ENCODE data around the gene PALLD. TPM values are rescaled to one million over a fixed set of nuclear protein-coding genes. Genes with fewer than 3 reads are reported as not detected.

PALLD gene
- total and polyA plus RNA-seq, 2 donors (not counting 3 experiments of a cell fraction or from before 2014, with no cell fraction given) = 13.4 to 48.2 TPM

GRCh38 chr4:168866635-168867034, 369.8 kb downstream of the PALLD start:
- FAIRE-seq = no peak
- intact Hi-C loops (cut with micrococcal nuclease) = no loop called here
- POLR2A ChIA-PET = interaction anchor here (1.2 kb wide), 1 partner anchor 18 kb away, joined by 3 read pairs; no protein-coding TSS in a partner anchor
- Histone ChIP-seq H3K27ac (ENCODE audit: insufficient read depth, low read depth, low read length) (no peak overlapping the region), H3K4me2 (ENCODE audit: insufficient read depth, low read length) (no peak overlapping the region), H3K36me3 (ENCODE audit: control insufficient read depth in 2 of 2, extremely low read depth in 1 of 2, insufficient read depth in 2 of 2, low read length in 2 of 2) (no peaks in the 10 kb centered on the region), H3K9me1 (replicated peaks; ENCODE audit: control insufficient read depth, extremely low read depth, insufficient read depth, low read length) (no peaks in the 10 kb centered on the region), H4K20me1 (replicated peaks; ENCODE audit: control insufficient read depth, extremely low read depth, insufficient read depth, low read length) (no peaks in the 10 kb centered on the region), H3K4me1 (ENCODE audit: control insufficient read depth, extremely low read depth, insufficient read depth, low read length) (peaks cover 19% of the 10 kb centered on the region), H3K9me3 (replicated peaks; ENCODE audit: control insufficient read depth, insufficient read depth, low read length) (no peaks in the 10 kb centered on the region), H3K79me2 (ENCODE audit: control insufficient read depth, insufficient read depth, low read length) (no peaks in the 10 kb centered on the region), H3K27me3 (ENCODE audit: control insufficient read depth in 2 of 2, insufficient read depth in 2 of 2, low read length in 2 of 2) (no peaks in the 10 kb centered on the region), H3K9ac (replicated peaks; ENCODE audit: extremely low read depth, insufficient read depth, low read length) (no peak overlapping the region), H2AFZ (ENCODE audit: low read depth, low read length) (no peak overlapping the region), H3K4me3 (replicated peaks in 1 of 3; ENCODE audit: insufficient read depth in 1 of 3, low read depth in 1 of 3, low read length in 3 of 3) (no peak overlapping the region)
- TF ChIP-seq POLR2A (IDR thresholded peaks at IDR 0.05; ENCODE audit: low read depth, low read length) (no peak), FOS (IDR thresholded peaks at IDR 0.05; ENCODE audit: borderline replicate concordance, insufficient read depth, low read length) (no peak), MYC (IDR thresholded peaks at IDR 0.05; ENCODE audit: low read depth, low read length) (no peak), EZH2 (IDR thresholded peaks at IDR 0.05; ENCODE audit: borderline replicate concordance, low read depth, low read length, severe bottlenecking) (no peak), POLR2AphosphoS5 (IDR thresholded peaks at IDR 0.05; ENCODE audit: insufficient read depth, low read depth, low read length) (no peak), JUN (IDR thresholded peaks at IDR 0.05; ENCODE audit: borderline replicate concordance, insufficient read depth, insufficient read length, low read depth) (no peak), GATA2 (IDR thresholded peaks at IDR 0.05; ENCODE audit: insufficient read depth, insufficient read length, low read depth, low read length) (no peak)
- TF ChIP-seq, protein P1, sequence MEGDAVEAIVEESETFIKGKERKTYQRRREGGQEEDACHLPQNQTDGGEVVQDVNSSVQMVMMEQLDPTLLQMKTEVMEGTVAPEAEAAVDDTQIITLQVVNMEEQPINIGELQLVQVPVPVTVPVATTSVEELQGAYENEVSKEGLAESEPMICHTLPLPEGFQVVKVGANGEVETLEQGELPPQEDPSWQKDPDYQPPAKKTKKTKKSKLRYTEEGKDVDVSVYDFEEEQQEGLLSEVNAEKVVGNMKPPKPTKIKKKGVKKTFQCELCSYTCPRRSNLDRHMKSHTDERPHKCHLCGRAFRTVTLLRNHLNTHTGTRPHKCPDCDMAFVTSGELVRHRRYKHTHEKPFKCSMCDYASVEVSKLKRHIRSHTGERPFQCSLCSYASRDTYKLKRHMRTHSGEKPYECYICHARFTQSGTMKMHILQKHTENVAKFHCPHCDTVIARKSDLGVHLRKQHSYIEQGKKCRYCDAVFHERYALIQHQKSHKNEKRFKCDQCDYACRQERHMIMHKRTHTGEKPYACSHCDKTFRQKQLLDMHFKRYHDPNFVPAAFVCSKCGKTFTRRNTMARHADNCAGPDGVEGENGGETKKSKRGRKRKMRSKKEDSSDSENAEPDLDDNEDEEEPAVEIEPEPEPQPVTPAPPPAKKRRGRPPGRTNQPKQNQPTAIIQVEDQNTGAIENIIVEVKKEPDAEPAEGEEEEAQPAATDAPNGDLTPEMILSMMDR (IDR thresholded peaks at IDR 0.05; ENCODE audit: extremely low read depth in 1 of 2, insufficient read depth in 1 of 2, low read depth in 1 of 2, low read length in 2 of 2) = no peak
- TF ChIP-seq, protein P2, sequence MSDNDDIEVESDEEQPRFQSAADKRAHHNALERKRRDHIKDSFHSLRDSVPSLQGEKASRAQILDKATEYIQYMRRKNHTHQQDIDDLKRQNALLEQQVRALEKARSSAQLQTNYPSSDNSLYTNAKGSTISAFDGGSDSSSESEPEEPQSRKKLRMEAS (IDR thresholded peaks at IDR 0.05; ENCODE audit: insufficient read depth, insufficient read length) = no peak
- no peak for DNase-seq (ENCODE audit: low read depth, low spot score)
- dilution Hi-C loops (cut with MboI; ENCODE audit: extremely low pct_ligation_motif_present, low sequenced_read_pairs) = no loop called here
- CTCF ChIA-PET = interaction anchor here (0.9 to 1.2 kb wide), 2 partner anchors 9 to 353 kb away, joined by 3 read pairs; no protein-coding TSS in a partner anchor
- no TSS peak for BruUV-seq (replicated peaks)

All from endothelial cell of umbilical vein (primary cell).